Uterus (tissue), 2 donors: Measurements from ENCODE around the gene AVL9.

Experiments used
- CTCF ChIP-seq, 4 experiments: fragments of 200-600 bp in 2 of 4; fragments of 450-650 bp in 2 of 4; sonication (generic) in 2 of 4; IDR thresholded peaks; one replicate each; pipeline ENCODE4 v1.5.1; 2016 to 2019; ENCODE audit warnings: antibody characterized with exemption in 4 of 4, mild to moderate bottlenecking in 2 of 4, moderate library complexity in 1 of 4
- POLR2A ChIP-seq, 2 donors: fragments of 450-650 bp; IDR thresholded peaks; one replicate each; pipeline ENCODE4 v1.6.1; 2016; ENCODE audit warnings: antibody characterized with exemption in 2 of 2, mild to moderate bottlenecking in 1 of 2, moderate library complexity in 1 of 2

DNA sequence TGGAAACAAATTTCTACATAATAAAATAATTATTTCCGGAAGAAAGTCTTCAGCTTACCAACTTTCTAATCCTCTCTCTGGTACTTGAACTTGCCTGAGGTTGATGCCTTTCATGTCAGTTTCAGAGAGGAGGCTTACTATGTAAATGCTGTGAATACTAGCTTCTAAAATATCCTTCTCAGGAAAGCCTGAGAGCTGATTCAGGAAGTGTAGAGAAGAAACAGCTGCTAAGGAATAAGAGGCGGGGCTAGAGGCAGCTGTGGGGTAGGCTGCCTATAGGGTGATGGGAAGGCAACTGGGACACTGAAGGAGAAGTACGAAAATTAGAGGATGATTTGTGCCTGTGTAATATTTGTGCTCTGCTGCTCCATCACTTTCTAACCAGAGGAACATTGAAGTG, 69.3 kb downstream of the AVL9 start:
- TF ChIP-seq CTCF (IDR thresholded peaks at IDR 0.05) (no peak), POLR2A (IDR thresholded peaks at IDR 0.05) (no peak)
